Vagina (tissue), 2 donors: ENCODE results near the gene PHF24. TPM values are rescaled to one million over a fixed set of nuclear protein-coding genes. Genes with fewer than 3 reads are reported as not detected.

ENCODE experiments used
- DNase-seq, 2 donors: peaks; one replicate each; pipeline ENCODE4 v3.0.0-alpha.2; 2017; ENCODE audit errors: extremely low spot score in 2 of 2
- H3K27ac ChIP-seq: fragments of 200-600 bp; sonication (generic); one replicate; pipeline ENCODE4 v1.5.1; 2019
- H3K27me3 ChIP-seq: fragments of 200-600 bp; sonication (generic); one replicate; pipeline ENCODE4 v1.5.1; 2019
- H3K36me3 ChIP-seq, 2 donors: fragments of 200-600 bp; sonication (generic); one replicate each; pipeline ENCODE4 v1.5.1; 2017 to 2019
- H3K4me1 ChIP-seq: fragments of 200-600 bp; sonication (generic); one replicate; pipeline ENCODE4 v1.5.1; 2019
- H3K4me3 ChIP-seq, 2 donors: fragments of 200-600 bp; sonication (generic); 1 replicate in 1 of 2; 2 replicates in 1 of 2; pipeline ENCODE4 v1.5.1; 2016 to 2019
- H3K9me3 ChIP-seq: fragments of 200-600 bp; sonication (generic); one replicate; pipeline ENCODE4 v1.5.1; 2019
- CTCF ChIP-seq, 3 experiments: fragments of 450-650 bp in 2 of 3; fragments of 200-600 bp in 1 of 3; sonication (generic) in 1 of 3; IDR thresholded peaks; one replicate each; pipeline ENCODE4 v1.5.1; 2017 to 2019; ENCODE audit warnings: antibody characterized with exemption in 3 of 3, mild to moderate bottlenecking in 2 of 3, moderate library complexity in 2 of 3
- POLR2A ChIP-seq, 2 donors: fragments of 450-650 bp; IDR thresholded peaks; one replicate each; pipeline ENCODE4 v1.6.1; 2017; ENCODE audit warnings: antibody characterized with exemption in 2 of 2, mild to moderate bottlenecking in 2 of 2, moderate library complexity in 2 of 2
- POLR2AphosphoS5 ChIP-seq, 2 donors: sonication (generic); formaldehyde crosslinking; IDR thresholded peaks; one replicate each; pipeline ENCODE4 v1.9.0; 2017; ENCODE audit warnings: antibody characterized with exemption in 2 of 2, mild to moderate bottlenecking in 2 of 2, low read depth in 1 of 2; ENCODE audit not compliant: insufficient read depth in 1 of 2
- intact Hi-C: fragments of 100-400 bp; cut with DNase I; formaldehyde crosslinking; loops from one replicate; pipeline ENCODE4 v1.15.1; 2023
- total RNA-seq: library from RNA; depleted of rRNA; stranded (reverse); fragments of >200 nt; gene quantifications from one replicate; pipeline ENCODE4 v1.2.3, GENCODE V29; 2016

The PHF24 gene
- total RNA-seq, 1 donor from 2014 or later, result 0.25 TPM

DNA sequence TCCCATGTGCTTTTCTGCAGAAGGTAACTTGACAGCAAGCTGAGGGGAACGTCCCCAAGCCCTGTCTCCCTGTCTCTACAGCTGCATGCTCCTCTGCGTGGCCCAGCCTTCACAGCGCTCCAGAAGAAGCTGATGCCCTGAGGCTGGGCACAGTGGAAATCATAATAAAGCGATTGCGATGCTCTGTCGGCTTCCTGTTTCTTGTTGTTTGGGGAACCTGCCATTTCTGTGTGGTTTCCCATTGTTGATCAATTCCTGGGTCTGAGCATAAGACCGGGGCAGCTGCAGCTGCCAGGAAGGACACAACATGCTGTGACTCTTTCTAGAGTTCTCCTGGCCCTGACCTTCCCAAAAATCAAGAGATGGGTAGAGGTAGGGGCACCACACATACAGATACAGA is 24.3 kb downstream of the PHF24 start:
- Histone ChIP-seq H3K4me3 (no peak overlapping the region), H3K4me1 (no peaks in the 10 kb centered on the region), H3K36me3 (no peaks in the 10 kb centered on the region), H3K27ac (no peak overlapping the region), H3K9me3 (no peaks in the 10 kb centered on the region), H3K27me3 (no peaks in the 10 kb centered on the region)
- TF ChIP-seq POLR2A (IDR thresholded peaks at IDR 0.05) (no peak), POLR2AphosphoS5 (IDR thresholded peaks at IDR 0.05; ENCODE audit: insufficient read depth in 1 of 2, low read depth in 1 of 2) (no peak), CTCF (IDR thresholded peaks at IDR 0.05) (no peak)
- intact Hi-C loops, result no loop called here
- no peak for DNase-seq

GRCh38 chr9:34983209-34983608 is 25.1 kb downstream of the PHF24 start:
- Histone ChIP-seq H3K4me1 (no peaks in the 10 kb centered on the region), H3K27me3 (no peaks in the 10 kb centered on the region), H3K4me3 (no peak overlapping the region), H3K9me3 (no peaks in the 10 kb centered on the region), H3K36me3 (no peaks in the 10 kb centered on the region), H3K27ac (no peak overlapping the region)
- TF ChIP-seq CTCF (IDR thresholded peaks at IDR 0.05), result no peak
- TF ChIP-seq POLR2A (IDR thresholded peaks at IDR 0.05), result no peak
- no peak for TF ChIP-seq POLR2AphosphoS5 (IDR thresholded peaks at IDR 0.05; ENCODE audit: insufficient read depth in 1 of 2, low read depth in 1 of 2)
- intact Hi-C loops, result no loop called here
- DNase-seq, result no peak

DNA sequence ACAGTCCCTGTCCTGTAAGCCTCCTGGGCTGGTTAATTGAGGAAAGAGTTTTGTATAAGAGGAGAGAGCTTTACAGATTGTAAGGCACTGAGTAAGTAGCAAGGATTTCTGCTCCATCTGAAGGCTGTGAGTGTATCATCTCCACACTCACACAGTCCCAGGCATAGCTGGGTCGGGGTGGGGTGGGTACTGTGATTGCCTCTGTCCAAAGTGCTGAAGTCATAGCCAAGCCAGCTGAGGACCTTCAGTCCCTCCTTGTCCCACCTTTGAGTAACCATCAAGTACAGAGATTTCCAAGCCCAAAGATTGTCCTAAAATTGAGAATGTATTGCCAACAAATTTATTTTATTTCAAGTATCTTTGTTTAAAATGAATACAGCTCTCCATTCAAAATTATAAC is 26.0 kb downstream of the PHF24 start:
- no peak for DNase-seq
- intact Hi-C loops, result no loop called here
- H3K4me3 ChIP-seq, result no peak overlapping the region
- TF ChIP-seq POLR2A (IDR thresholded peaks at IDR 0.05) (no peak), POLR2AphosphoS5 (IDR thresholded peaks at IDR 0.05; ENCODE audit: insufficient read depth in 1 of 2, low read depth in 1 of 2) (no peak), CTCF (IDR thresholded peaks at IDR 0.05) (no peak)
- peaks cover 7% of the 10 kb centered on the region for H3K4me1 ChIP-seq
- no peaks in the 10 kb centered on the region for H3K27me3 ChIP-seq
- H3K36me3 ChIP-seq, result no peaks in the 10 kb centered on the region
- H3K27ac ChIP-seq, result no peak overlapping the region
- H3K9me3 ChIP-seq, result no peaks in the 10 kb centered on the region

DNA sequence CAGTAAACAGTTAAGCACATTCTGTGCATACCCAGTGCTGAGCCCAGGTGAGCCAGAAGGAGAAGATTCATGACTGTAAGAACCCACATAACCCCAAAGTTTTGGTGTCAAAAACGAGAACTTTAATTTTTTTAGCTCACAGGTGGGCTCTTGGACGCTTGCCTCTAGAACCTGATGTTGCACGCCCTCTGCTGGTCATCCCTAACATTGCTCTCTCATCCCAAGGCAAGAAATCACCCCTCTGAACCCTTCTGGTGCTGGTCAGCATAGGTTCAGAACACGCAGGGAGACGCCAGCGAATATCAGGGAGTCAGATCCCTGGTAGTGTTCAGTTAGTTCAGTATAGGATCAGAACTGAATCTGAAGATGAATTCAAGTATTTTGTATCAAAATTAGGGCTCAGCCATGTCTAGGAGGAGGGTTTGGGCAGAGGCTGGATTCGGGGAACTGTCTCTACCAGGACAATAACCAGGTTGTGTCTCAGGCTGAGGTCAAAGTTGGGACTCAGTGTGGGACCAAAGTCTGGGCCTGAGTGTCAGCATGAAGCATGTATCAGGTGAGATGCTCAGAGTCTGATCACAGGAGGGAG is 27.3 kb downstream of the PHF24 start:
- no peaks in the 10 kb centered on the region for H3K9me3 ChIP-seq
- no peaks in the 10 kb centered on the region for H3K36me3 ChIP-seq
- H3K27me3 ChIP-seq, result no peaks in the 10 kb centered on the region
- H3K4me3 ChIP-seq, result no peak overlapping the region
- peaks cover 12% of the 10 kb centered on the region for H3K4me1 ChIP-seq
- peak; percentile 6 to 52 (median 50) for TF ChIP-seq CTCF (IDR thresholded peaks at IDR 0.05)
- no peak for TF ChIP-seq POLR2AphosphoS5 (IDR thresholded peaks at IDR 0.05; ENCODE audit: insufficient read depth in 1 of 2, low read depth in 1 of 2)
- H3K27ac ChIP-seq, result no peak overlapping the region
- intact Hi-C loops, result no loop called here
- DNase-seq, result no peak

DNA sequence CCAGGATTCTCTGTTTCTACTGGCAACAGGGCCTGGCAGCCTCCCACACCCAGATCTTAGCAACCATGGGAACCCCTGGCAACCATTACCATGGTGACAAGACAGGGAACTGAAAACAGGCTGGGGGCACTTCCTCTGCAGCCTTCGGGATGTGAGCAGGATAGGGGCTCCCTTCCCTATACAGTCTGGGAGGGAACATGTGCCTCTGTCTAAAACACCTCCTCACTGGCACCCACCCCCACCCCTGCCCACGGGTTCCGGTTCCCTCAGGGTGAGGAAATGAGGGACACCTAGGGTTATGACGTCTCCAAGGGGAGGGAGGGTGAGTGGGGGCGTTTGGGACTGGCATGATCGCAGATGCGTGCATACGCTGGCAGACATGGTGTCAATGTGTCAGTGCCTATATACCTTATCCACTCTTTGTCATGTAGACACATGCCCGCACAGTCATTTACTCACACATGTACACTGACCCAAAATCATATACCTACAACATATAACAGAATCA is 28.5 kb downstream of the PHF24 start:
- Histone ChIP-seq H3K4me3 (no peak overlapping the region), H3K27ac (no peak overlapping the region), H3K36me3 (no peaks in the 10 kb centered on the region), H3K9me3 (no peaks in the 10 kb centered on the region), H3K27me3 (no peaks in the 10 kb centered on the region), H3K4me1 (peaks cover 21% of the 10 kb centered on the region)
- TF ChIP-seq CTCF (IDR thresholded peaks at IDR 0.05) (no peak), POLR2AphosphoS5 (IDR thresholded peaks at IDR 0.05; ENCODE audit: insufficient read depth in 1 of 2, low read depth in 1 of 2) (no peak), POLR2A (IDR thresholded peaks at IDR 0.05) (no peak)
- DNase-seq, result no peak
- intact Hi-C loops, result no loop called here
